NCI-H2107 treated with DMSO at 0.1 percent for 48 hours (cell line): Measurements from ENCODE around the gene ILF3.
A peak's percentile ranks its signal among the peaks of the same experiment; 100 is the strongest.

Experiments used
- DNase-seq: peaks from one replicate; lab custom pipeline; 2025; ENCODE audit not compliant: unreplicated experiment; lab: John Stamatoyannopoulos, UW

The ILF3 gene

DNA sequence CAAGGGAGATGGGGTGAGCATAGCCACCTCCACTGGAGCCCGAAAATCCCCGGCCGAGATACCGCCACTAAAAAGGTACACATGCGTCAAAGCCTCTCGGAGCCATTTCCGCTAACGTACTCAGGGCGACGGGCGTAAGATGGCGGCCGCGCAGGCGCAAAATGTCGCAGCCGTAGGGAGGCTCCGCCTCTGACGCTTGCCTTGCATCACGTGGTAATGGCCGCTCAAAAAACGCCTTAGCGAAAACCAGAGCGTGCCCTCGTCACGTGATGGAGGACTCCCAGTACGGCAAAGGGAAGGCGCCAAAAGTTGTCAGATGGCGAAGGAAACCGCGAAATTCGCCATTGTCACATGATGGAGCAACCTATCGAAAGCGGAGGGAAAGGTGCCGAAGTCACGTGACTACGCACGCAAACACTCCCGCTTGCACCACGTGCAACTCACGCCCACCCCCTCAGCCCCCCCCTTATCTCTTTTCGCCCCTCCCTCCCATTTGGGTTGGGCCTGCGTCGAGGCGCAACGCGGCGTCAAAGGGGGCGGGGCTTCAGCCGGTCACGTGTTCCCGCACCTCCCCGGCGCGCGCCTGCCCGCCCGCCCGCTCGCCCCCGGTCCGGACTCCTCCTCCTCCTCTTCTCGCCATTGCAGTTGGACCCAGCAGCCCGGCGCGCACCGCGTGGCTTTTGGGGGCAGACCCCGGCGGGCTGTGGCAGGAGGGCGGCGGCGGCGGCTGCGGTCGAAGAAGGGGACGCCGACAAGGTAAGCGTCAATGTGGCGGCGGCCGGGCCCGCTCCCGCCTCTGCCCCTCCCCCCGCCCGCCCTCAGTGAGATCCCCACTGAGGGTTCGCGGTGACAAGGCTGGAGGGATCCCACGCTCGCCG lies at the start of gene ILF3:
Gene ILF3, plus strand, starts transcription at position 615 of the 878 bp plus-strand sequence. CDS start 16,260 bp downstream, outside the sequence.
- peak; percentile 99 for DNase-seq

DNA sequence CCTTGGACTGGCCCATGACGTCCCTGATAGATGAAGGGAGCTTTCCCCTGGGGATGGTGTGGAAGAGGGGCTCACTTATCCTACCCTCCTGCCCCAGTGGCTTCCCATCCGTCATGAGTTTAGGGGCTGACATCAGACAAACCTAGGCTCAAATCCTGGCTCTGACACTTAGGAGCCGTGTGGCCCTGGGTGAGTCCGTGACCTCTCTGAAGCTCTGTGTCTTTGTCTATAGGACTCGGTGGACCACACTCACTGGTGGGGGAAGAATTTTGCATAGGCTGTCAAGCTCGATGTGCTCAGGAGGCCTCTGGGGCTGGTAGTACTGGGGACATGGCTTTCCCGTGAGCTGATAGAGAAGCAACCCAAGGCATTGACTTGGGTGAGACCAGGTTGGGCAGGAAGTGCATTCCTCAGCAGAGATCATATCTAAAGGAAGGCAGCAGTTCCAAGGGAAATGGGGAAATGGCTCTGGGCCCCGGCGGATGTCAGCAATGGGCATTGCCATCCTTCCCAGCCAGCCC lies 49.6 kb upstream of the ILF3 start:
- DNase-seq, result no peak

DNA sequence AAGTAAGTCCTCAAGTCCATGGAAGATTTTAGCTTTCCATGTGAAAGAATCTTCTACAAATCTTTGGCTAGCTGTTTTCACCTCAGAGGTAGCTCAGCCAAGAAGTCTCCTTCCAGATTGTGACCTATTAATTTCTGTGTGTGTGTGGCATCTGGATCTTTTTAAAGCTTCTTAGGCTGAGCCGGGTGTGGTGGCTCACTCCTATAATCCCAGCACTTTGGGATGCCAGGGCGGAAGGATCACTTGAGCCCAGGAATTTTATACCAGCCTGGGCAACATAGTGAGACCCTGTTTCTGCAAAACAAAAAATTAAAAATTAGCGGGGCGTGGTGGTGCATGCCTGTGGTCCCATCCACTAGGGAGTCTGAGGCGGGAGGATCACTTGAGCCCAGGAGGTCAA lies 42.2 kb upstream of the ILF3 start:
- no peak for DNase-seq

DNA sequence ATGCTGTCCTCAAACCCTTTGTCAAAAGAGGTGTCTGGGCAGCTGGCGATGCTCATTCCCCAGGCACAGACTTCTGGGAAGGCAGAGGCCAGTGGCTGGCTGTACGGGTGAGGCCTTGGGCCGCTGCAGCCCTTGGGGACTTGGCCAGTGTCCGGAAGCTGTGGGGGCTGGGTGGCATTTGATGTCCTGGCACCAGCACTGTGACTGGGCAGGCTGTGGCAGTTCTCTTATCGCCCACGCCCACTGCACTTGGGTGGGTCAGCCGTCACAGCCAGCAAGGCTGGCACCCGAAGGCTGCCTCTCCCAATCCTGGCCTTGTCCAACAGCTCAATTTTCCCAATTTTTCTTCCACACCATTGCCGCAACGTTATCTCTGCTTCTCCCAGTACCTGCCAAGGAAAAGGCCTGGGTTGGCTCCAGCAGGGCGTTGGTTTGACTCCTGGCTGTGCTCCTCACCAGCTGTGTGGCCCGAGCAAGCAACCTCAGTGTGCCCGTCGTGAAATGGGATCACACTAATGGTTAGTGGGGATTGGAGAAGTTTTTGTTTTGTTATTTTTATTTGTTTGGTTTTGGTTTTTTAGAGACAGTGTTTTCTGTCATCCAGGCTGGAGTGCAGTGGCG lies 41.5 kb upstream of the ILF3 start:
- no peak for DNase-seq

DNA sequence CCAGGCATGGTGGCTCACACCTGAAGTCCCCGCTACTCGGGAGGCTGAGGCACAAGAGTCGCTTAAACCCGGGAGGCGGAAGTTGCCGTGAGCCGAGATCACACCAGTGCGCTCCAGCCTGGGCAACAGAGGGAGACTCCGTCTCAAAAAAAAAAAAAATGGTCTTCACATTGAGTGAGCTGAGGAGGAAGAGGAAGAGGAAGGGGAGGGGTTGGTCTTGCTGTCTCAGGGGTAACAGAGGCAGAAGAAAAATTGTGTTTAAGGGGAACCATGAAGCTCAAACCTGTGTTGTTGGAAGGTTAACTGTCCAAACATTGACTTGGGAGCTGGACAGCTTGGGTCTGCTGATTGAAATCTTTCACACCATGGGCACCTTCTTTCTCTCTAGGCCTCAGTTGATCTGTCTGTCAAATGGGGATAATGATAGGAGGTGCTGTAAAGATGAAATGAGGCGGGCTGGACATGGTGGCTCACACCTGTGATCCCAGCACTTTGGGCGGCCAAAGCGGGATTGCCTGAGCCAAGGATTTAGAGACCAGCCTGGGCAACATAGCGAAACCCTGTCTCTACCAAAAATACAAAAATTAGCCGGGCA lies 38.6 kb upstream of the ILF3 start:
- no peak for DNase-seq

DNA sequence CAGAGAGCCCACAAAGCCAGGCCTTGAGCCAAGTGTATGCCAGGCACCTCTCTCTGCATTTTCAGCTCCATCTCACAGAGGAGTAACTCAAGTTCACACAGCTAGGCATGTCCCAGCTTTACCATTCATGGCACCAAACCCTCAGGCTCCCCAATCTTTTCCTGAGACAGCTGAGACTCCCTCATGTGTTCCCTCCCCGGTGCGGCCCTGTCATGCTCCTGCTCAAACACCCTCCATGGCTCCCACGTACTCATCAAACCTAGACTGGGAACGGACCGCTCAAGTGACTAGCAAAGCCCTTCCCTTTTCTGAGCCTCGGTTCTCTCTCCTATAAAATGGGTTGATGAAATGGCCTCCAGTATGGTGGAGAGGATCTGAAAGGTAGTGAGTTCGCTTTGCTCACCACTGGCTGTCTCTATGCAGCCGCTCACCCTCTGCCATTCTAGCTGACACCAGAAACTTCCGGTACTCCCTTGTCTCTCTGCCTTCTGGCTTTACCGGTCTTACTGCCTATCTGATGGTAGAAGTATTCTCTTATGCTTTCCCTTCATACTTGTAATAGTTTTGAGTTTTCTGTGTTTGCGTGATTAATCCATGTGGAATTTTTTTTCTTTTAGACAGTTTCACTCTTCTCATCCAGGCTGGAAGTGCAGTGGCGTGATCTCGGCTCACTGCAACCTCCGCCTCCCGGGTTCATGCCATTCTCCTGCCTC lies 36.6 kb upstream of the ILF3 start:
- DNase-seq, result no peak

DNA sequence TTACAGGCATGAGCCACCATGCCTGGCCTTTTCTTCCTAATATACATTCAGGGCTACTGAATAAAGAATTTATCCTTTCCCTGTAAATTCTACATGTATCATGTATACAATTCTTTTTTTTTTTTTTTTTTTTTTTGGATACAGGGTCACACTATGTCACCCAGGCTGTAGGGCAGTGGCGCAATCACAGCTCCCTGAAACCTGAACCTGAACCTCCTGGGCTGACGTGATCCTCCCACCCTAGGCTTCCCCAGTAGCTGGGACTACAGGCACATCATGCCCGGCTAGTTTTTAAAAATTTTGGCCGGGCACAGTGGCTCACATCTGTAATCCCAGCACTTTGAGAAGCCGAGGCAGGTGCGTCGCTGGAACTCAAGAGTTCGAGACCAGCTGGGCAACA lies 35.3 kb upstream of the ILF3 start:
- DNase-seq, result no peak

DNA sequence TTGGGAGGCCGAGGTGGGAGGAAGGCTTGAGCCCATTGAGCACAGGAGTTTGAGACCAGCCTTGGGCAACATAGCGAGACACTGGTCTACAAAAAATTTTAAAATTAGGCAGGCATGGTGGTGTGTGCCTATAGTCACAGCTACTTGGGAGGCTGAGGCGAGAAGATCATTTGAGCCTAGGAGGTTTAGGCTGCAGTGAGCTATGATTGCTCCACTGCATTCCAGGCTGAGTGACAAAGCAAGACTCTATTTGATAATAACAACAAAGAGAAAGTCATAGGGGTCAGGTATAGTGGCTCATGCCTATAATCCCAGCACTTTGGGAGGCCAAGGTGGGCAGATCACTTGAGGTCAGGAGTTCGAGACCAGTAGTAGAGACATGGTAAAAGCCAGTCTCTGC lies 33.4 kb upstream of the ILF3 start:
- no peak for DNase-seq

DNA sequence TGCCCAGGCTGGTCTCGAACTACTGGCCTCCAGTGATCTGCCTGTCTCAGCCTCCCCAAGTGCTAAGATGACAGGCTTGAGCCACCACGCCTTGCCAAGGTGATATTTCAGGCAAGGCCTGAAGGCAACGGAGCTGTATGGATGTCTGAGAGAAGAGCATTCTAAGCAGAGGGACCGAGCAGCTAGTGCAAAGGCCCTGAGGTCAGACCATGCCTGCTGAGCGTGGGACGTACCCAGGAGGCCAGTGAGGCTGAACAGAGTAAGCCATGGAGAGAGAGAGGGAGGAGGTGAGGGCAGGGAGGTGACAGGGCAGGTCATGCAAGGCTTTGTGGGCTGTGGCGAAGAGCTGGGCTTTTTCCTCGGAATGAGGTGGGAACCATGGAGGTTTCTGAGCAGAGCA lies 32.2 kb upstream of the ILF3 start:
- no peak for DNase-seq

DNA sequence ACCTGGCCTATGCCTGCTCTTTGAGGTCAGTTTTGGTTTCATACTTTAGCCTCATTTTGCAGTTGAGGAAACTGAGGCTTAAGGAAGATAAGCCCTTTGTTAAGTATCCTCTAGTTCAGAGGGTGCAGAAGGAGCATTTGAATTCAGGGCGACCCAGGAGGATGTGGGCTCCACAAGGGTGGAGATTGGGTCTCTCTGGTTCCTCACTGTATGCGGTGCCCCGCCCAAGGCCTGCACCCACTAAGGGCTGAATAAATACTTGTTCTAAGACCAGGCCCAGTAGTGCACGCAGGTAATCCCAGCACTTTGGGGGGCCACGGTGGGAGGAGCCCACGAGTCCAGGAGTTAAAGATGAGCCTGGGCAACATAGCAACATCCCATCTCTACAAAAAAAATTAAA lies 29.6 kb upstream of the ILF3 start:
- DNase-seq, result no peak

DNA sequence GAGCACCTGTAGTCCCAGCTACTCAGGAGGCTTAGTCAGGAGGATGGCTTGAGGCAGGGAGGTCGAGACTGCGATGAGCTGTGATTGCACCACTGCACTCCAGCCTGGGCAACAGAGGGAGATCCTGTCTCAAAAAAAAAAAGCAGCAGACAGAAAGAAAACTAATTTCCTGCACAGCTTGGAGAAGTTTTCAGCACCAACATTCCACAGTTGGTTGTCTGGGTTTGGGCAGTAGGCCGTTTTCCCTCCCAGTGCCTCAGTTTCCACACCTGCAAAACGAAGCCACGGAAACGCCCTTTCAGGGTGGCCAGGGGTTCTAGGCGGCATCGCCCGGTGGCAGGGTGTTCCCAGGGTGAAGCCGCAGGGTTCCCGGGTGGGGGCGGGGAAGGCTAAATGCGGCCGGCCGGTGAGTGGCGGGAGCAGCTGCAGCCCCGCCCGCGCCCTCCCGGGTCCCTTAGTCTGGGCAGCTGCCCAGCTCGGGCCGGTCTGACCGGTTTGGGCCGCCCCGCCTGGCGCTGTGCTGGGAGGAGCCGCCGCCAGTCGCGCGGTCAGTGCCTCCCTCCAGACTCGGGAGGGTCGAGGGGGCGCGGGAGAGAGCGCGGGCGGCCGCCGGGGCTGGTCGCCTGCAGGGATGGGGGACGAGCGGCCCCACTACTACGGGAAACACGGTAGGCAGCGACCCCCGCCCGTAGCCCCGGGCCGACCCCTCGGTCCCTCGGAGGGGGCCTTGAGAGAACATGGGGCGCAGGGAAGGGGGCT lies 29.0 kb upstream of the ILF3 start, which contains the start of gene SLC44A2:
Gene SLC44A2, plus strand, starts transcription at position 551 of the 759 bp plus-strand sequence. Its CDS starts 81 bp downstream, at position 632.
- DNase-seq, result no peak

DNA sequence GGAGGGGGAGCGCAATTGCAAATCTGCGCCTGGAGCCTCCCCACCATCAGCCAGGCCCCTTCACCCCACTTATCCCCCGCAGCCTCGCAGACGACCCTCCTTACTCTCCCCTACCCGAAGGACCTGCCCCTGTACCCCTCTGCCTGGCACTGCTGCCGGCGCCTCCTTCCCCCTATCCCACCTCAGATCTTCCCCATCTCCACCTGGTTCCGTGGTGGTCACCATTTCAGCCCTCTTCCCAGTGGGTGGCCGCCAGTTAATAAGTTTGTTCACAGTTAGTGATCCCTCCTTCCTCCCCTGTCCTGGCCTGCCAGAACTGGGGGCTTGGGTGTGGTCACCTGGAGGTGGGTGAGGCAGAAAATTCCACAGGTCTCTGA lies 28.4 kb upstream of the ILF3 start:
- no peak for DNase-seq

DNA sequence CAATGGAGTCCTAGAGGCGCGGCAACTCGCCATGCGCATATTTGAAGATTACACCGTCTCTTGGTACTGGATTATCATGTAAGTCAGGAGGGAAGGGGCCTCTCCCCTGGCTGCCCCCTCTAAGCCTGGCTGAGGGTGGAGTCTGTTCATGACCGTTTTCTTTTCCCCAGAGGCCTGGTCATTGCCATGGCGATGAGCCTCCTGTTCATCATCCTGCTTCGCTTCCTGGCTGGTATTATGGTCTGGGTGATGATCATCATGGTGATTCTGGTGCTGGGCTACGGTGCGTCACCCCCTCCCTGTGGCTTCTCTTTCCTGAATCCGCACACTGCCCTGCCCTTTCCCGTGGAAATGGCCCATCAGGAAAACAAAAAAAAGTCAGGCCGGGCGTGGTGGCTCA lies 22.3 kb upstream of the ILF3 start:
- DNase-seq, result no peak

DNA sequence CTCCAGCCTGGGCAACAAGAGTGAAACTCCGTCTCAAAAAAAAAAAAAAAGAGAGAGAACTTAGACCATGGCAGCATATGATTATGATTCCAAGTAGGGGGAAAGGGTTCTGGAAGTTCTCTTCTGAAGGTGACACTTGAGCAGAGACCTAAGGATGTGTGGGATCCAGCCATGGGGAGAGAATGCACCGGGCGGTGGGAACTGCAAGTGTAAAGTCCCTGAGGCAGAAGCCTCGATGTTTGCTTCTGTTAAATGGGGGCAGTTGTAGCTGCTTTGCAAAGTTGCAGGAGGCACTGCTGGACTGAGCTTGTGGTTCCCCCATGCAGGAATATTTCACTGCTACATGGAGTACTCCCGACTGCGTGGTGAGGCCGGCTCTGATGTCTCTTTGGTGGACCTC lies 19.7 kb upstream of the ILF3 start:
- no peak for DNase-seq

DNA sequence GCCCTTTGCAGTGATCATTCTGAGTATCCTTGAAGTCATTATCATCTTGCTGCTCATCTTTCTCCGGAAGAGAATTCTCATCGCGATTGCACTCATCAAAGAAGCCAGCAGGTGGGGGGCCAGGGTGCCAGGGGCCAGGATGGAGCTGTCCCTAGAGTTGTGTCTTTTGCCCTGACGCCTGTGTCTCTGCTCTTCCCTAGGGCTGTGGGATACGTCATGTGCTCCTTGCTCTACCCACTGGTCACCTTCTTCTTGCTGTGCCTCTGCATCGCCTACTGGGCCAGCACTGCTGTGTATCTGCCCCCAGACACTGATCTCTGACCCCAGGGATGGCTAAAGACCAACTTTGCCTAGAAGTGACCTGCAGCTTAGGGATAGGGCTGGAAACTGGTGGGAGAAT lies 19.2 kb upstream of the ILF3 start:
- DNase-seq, result no peak

DNA sequence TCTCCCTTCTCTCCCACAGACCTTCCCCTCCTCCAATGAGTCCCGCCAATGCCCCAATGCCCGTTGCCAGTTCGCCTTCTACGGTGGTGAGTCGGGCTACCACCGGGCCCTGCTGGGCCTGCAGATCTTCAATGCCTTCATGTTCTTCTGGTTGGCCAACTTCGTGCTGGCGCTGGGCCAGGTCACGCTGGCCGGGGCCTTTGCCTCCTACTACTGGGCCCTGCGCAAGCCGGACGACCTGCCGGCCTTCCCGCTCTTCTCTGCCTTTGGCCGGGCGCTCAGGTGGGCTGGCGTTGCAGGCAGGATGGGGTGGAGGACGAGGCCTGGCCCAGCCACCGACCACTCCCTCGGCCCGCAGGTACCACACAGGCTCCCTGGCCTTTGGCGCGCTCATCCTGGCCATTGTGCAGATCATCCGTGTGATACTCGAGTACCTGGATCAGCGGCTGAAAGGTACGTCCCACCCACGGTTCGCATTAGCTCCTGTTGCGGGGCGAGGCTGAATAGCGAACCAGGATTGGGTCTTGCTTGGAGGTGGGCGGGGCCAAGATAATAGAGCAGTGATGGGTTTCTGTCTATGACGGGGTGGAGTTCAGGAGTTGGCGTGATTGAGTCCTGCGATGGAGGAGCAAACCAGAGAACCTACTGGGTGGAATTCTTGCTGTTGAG lies 17.7 kb upstream of the ILF3 start:
- no peak for DNase-seq

DNA sequence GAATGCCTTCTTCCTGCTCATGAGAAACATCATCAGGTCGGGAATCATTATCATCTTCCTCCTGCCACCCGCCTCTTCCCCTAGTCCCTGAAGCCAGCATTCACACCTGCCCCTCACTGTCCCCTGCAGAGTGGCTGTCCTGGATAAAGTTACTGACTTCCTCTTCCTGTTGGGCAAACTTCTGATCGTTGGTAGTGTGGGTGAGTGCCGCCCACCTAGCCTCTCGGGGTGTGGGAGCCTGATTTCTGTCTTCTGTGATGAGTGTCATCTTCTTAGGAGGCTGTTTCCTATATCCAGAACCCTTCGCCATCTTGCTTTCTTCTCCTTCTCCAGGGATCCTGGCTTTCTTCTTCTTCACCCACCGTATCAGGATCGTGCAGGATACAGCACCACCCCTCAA lies 16.3 kb upstream of the ILF3 start:
- DNase-seq, result no peak

DNA sequence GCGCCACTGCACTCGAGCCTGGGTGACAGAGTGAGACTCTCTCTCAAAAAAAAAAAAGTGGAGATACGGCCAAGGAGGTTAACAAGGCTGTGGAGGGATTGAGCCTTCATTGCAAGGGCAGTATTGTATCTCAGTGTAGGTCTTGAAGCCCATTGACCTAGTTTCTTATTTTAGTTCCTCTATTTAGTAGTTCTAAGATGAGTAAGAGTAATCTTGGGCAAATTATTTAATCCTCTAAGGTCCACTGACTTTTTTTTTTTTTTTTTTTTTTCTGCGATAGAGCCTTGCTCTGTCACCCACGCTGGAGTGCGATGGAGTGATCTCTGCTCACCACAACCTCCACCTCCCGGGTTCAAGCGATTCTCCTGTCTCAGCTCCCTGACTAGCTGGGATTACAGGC lies 14.3 kb upstream of the ILF3 start:
- no peak for DNase-seq

DNA sequence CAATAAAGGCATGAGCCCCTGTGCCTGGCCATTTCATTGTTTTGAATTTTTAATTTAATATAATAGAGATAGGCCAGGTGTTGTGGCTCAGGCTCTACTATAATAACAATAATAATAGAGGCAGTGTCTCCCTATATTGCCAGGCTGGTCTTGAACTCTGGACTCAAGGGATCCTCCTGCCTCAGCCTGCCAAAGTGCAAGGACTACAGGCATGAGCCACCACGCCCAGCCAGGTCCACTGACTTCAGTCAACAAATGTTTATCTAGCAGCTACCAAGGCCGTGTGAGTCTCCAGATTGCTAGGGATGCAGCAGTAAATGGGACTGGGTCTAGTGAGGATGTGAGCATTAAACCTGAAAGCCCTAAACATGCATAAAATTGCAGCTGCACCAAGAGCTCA lies 13.8 kb upstream of the ILF3 start:
- no peak for DNase-seq

DNA sequence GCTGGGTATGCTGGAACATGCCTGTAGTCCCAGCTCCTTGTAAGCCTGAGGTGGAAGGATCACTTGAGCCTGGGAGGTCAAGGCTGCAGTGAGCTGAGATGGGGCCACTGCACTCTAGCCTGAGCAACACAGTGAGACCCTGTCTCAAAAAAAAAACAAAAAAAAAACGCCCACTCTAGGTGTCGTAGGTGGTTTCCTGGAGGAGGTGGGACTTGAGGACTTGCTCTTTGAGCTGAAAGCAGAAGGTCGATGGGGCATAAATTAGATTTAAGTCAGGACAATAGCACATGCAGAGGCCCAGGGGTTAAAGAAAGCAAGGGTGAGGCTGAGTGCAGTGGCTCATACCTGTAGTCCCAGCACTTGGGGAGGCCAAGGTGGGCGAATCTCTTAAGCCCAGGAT lies 12.9 kb upstream of the ILF3 start:
- DNase-seq, result no peak
